ENCODE measurements around the gene AUNIP. TPM values are rescaled to one million over a fixed set of nuclear protein-coding genes. Genes with fewer than 3 reads are reported as not detected.

The AUNIP gene
- total RNA-seq, 1 donor from 2014 or later: 1.6 TPM

DNA sequence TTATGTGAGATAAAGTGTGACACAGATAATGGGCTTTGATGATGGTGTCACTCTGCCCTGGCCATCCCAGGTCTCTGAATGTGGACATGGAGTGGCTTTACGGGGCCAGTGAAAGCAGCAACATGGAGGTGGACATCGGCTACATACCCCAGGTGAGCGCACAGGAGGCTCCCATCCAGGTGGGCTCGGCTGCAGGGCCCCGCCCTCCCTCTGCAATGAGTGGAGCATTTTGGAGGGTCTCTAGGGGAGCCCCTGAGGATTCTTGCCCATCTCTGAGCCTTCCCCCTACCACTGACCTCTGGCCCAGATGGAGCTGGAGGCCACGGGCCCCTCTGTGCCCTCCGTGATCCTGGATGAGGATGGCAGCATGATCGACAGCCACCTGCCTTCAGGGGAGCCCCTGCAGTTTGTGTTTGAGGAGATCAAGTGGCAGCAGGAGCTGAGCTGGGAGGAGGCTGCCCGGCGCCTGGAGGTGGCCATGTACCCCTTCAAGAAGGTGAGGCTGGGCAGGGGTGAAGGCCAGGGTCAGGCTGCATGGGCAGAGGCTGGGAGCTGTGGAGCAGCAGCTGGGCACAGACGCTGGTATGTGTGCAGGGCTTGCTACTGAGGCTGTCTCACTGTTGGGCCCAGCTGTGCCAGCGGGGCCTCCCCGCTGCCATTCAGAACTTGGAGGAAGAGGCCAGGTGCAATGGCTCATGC lies 47.7 kb downstream of the AUNIP start:
- no peak for DNase-seq (ENCODE audit: extremely low read depth, low read depth, low spot score)

DNA sequence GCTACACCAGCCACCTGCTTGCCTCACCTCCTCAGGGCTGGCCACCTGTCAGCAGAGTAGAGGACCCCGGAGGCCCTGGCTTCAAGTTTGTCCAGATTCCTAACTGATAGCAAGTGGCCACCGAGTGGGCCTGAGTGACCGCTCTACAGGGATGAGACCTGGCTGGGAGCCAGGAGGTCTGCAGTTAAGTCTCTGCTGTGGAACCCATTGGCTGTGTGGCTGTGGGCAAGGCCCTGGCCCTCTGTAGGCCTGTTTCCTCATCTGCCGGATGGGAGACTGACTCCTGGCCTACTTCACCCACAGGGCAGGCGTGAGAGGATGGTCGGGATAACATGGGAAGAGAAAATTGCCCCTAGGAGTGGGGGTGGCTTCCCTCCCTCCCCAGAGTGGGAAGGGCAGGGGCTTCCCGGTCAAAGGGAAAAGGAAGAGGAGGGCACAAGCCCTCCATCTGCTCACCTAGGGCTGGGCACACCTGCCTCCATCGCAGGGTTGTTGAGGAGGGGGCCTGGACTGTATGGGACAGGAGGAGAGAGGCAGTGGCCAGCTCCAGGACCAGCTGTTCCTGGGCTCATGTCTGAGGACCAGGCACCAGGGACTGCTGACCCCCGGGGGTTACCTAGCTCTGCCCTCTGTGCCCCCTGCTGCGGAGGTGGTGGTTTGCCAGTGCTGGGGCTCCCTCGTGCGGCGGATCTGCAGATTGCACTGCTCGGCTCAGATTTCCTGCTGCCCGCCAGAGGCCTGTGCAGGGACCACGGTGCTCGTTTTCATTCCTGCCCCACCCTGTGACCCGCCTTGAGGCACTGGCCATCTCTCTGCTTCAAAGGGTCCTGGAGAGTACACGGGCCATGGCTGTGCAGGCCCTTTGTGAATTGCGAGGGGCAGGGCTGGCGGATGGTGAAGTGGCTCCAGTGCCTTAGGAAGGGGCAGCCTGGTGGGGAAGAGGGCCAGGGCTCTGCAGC lies 48.6 kb downstream of the AUNIP start:
- no peak for DNase-seq (ENCODE audit: extremely low read depth, low read depth, low spot score)

DNA sequence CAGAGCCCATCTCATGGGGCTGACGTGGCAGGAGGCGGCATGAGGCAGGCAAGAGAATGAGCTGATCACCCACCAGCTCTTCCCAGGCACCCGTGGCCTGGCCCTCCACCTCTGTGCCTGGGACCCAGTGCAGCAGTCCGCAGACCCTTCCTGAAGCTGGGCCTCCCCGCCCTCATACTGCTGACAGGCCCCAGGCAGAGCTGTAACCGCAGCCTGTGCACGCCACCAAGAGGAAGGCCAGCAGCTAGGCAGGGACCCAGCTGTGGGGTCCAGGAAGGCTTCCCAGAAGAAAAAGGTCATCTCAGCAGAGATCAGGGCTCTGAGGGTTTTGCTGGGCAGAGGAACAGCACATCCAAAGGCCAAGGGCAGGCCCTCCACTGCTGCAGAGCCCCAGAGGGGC lies 49.3 kb downstream of the AUNIP start:
- DNase-seq (ENCODE audit: extremely low read depth, low read depth, low spot score): no peak

DNA sequence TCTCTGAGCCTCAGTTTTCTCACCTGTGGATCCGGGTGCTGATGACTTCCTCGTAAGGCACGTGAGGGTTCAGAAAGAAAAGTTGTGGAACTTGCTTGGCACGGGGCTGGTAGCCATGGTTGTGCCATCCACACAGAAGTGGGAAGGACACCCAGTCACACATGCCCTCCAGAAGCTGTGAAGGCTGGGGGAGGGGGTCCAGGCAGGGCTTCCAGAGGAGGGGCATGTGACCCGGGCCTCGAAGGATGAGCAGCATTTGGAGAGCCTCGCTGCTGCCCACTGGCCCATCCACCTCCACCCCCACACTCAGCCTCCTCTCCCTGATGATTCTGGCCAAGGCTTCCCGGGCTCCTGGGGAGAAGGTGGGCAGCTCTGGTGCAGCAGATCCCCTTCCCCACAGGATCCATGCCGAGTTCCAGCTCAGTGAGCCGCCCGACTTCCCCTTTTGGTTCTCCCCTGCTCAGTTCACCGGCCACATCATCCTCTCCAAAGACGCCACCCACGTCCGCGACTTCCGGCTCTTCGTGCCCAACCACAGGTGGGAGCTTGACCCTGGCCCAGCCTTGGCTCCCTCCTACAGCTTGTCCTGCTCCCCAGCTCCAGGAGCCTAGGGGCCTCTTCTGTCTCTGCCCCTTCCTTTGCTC lies 49.9 kb downstream of the AUNIP start:
- no peak for DNase-seq (ENCODE audit: extremely low read depth, low read depth, low spot score)

DNA sequence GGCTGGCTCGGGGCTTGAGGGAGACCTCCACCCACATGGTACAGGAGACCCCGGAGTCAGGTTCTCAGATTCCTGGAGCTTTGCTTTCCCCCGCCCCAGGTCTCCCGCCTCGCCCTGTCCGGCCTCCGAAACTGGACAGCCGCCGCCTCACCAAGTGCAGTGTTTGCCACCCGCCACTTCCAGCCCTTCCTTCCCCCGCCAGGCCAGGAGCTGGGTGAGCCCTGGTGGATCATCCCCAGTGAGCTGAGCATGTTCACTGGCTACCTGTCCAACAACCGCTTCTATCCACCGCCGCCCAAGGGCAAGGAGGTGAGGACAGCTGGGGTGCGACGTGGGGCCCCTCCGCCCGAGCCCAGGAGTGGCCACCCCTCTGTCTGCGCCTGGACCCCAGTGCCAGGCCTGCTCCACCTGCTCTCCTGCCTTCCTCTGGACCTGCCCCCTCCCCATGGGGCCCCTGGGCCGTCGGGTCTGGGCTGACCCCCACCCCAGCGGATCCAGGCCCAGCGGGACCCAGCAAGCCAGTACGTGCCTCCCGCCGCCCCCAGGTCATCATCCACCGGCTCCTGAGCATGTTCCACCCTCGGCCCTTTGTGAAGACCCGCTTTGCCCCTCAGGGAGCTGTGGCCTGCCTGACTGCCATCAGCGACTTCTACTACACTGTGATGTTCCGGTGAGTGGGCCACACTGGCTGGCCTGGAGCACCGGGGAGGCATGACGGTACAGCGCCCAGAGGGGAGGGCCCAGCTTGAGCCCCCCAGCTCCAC lies 50.6 kb downstream of the AUNIP start:
- DNase-seq (ENCODE audit: extremely low read depth, low read depth, low spot score): no peak

DNA sequence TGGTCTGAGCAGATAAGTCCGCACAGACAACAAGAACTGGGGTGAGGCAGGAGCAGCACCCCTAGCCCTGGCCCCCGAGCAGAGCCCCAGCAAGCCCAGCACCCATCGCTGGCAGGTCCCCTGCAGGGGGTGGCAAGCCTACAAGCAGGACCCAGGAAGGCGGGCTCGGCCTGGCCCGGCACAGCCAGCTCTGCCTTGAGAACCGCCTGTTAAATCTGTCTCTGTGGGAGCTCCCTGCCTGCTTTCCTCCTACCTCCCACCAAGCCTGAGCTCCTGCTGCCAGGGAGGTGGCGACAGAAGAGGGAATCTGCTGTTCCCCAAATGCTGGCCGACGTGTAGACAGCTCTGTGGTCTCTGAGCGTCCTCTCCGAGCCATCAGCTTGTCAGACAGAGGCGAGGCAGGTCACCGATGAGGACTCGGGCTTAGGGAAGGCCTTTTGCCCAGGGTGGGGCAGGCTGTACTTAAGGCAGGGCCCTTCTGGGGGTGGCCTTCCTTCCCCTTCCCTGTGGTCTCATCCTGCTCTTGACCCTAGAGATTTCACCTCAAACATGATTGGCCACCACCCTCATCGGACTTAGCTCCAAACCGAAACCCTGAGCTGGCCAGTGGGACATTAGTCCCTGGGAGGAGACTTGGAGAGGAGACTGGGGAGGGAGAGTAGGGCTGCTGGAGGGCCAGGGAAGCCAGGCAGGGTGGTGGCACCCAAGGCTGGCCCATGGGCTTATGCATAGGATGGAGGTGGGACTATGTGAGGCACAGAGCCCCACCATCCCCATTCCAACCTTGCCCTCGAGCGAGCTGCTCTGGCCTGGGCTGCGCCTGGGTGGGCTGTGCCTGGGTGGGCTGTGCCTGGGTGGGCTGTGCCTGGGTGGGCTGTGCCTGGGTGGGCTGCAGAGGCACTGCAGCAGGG lies 51.5 kb downstream of the AUNIP start:
- no peak for DNase-seq (ENCODE audit: extremely low read depth, low read depth, low spot score)

DNA sequence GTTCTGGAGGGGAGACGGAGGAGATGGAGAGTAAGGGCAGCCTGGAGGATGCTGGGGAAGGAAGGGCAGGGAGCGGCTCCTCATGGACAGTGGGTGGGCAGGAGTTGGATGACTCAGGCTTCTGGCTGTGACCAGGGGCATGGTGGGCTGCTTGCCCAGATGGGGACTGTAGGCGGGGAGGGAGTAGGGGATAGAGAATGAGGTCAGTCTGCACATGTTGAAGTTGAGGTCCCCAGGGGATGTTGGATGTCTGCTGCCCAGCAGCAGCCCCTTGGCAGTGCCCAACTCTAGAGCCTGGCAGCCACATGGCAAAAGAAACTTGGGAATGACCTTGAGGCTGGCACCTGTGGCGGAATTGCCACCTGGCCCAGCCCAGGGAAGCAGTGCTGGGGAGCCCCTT lies 52.8 kb downstream of the AUNIP start:
- no peak for DNase-seq (ENCODE audit: extremely low read depth, low read depth, low spot score)

DNA sequence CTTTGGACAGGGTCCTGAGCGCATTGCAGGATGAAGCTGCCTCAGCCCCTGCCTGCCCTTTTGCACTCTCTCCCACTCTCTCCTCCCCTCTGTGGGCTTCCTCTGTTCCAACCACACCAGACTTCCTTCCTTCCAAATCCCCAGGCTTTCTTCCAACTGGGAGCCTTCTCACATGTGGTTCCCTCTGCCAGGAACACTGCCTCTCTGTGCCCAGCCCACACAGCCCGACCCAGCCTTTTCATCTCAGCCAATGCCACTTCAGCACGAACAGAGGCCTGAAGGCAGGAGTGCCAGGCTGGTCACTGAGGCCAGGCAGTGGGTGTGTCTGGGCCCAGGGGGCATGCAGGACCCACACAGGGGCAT lies 53.4 kb downstream of the AUNIP start:
- DNase-seq (ENCODE audit: extremely low read depth, low read depth, low spot score): no peak

DNA sequence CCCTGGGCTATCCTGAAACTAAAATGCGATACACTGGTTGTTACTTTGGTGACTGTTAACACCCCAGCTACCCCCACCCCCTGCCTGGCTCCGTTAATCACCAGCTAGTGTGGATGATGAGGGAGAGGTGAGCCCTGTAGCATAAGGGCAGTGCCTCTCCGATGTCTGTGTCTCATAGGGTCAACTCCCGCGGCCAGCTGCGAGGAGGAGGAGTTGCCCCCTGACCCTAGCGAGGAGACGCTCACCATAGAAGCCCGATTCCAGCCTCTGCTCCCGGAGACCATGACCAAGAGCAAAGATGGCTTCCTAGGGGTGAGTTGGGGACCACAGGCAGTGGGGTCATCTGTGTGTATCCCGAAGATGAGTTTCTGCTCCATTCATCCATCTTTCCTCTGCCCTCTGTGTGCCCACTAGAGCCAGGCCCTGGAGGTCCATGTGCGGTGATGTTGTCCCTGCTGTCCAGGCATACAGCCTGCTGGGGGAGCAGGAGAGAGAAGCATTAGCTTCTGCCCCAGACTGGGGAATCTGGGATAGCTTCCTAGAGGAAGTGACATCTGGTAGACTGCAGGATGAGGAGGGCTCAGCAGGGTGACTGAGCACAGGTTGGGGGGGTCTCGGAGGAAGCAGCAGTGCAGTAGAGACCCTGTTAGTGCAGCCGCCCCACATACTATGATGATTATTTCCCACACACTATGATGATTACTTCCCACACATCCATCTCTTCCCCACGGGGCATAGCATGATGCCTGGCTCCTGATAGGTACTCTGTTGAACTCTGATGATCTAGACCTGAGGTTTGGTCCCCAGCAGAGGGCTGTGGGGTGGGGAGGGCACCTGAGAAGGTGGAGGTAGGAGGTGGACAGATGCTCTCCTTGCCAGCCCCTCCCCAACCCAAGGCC lies 54.0 kb downstream of the AUNIP start:
- DNase-seq (ENCODE audit: extremely low read depth, low read depth, low spot score): no peak

DNA sequence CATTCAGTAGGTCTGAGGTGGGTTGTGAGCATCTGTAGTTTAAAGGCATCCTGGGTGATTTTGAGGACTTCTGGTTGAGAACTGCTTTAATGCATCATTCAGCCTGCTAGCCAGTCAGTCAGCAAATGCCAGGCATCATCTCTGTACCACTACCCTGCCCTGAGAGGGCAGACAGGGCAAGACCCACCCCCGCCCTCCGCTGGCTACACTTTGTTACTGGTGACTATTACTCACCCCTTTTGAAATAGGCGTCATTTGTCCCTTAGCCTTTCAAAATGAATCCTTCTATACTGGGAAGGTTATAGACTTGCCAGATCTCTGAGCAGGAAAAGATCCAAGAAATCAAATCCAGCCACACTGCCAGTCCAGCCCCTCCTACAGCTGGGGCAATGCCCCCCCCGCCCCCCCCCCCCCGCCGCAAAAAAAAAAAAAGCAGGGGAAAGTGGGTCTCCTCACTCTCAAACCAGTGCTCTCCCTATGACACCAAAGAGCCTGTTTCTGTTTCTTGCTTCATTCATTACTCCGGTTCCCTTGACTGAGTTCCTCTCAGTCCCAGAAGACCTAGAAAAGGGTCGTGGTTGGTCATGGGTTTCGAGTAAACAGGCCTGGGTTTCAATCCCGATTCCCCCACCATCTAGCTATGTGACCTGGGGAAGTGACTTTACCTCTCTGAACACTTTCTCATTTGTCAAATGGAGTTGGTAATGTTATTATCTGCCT lies 54.9 kb downstream of the AUNIP start:
- no peak for DNase-seq (ENCODE audit: extremely low read depth, low read depth, low spot score)

DNA sequence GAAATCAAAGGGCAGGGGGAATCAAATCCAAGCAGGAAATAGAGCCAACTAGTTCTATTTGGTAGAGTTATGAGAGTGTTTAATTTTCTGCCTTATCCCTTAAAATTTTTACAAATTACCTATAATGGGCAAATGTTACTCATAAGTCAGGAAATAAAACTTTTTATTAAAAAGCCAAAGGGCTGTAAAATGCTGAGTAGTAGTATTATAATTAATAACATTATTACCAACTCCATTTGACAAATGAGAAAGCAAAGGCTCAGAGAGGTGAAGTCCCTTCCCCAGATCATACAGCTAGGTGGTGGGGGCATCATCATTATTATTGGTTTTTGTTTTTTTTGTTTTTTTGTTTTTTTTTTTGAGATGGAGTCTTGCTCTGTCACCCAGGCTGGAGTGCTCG lies 55.9 kb downstream of the AUNIP start:
- DNase-seq (ENCODE audit: extremely low read depth, low read depth, low spot score): no peak

DNA sequence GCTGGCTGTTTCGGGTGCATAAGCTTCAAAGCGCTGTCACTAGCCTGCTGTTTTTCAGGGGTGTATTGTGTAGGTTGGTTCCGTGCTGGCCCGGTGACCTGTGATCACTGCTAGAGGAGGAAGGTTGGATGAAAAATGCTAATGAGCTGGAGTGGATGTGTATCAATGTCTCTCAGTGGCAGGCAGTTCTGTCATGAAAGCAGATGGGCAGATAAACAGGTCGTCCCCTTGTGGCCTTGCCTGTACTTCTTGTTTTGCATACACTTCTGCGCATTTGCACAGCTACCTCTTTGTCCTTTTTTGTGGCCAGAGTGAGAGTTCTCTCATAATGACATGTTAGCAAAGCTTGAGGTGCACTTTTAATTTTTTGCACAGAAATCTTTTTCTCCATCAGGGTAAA lies 56.3 kb downstream of the AUNIP start:
- no peak for DNase-seq (ENCODE audit: extremely low read depth, low read depth, low spot score)

DNA sequence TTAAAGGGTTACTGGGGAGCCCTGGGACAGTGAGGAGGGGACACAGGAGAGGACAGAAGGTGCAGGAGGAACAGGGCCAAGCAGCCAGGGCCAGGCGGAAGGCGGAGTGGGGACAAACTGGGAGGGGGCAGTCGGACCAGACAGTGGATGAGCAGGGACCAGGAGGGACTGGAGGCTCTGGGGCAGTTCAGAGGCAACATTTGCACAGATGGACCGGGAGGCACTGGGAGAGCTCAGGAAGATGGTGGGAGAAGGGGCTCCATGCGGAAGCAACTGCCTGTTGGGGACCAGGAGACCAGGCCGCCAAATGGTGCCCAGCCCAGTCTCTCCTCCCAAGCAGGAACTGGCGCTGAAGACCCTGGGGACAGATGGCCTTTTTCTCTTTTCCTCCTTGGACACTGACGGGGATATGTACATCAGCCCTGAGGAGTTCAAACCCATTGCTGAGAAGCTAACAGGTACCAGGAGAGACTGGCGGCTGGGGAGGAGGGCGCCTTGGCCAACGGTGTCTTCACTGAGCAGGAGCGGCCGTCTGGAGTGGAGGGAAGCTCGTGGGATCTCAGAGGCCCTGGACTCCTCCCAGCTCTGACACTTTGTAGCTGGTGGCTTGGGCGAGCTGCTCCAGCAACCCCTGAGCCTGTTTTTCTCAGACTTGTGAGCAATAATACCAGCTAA lies 58.4 kb downstream of the AUNIP start:
- no peak for DNase-seq (ENCODE audit: extremely low read depth, low read depth, low spot score)

DNA sequence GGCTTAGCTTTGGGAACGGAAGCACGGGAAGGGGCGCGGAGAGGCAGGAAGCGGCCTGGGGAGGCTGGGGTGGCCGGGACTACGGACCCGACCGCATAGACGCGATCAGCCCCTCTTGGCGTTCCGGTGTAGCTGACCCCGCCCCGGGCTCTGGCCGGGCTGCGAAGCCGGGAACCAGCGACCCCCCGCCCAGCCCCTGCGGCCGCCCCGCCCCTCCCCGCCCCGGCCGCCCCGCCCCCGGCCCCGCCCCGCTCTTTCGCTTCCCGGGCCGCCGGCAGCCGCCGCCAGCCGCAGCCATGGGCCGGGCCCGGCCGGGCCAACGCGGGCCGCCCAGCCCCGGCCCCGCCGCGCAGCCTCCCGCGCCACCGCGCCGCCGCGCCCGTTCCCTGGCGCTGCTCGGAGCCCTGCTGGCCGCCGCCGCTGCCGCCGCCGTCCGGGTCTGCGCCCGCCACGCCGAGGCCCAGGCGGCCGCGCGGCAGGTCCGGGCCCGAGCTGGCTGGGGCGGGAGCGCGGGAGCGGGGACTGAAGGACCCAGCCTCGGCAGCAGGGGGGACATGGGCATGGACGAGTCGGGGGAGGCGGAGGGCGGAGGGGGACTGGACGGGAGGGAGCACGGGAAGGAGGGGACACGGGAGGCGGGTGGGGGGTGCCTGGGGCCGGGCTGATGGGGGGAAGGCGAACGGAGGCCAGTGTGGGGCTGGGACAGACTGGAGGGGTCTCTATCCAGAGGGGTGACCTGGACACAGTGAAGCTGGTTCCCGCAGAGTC lies 59.1 kb downstream of the AUNIP start, which contains the start of gene SELENON:
Gene SELENON (plus strand): TSS at position 259 of the 768 bp plus-strand sequence. CDS start 38 bp downstream, at position 297.
- no peak for DNase-seq (ENCODE audit: extremely low read depth, low read depth, low spot score)

DNA sequence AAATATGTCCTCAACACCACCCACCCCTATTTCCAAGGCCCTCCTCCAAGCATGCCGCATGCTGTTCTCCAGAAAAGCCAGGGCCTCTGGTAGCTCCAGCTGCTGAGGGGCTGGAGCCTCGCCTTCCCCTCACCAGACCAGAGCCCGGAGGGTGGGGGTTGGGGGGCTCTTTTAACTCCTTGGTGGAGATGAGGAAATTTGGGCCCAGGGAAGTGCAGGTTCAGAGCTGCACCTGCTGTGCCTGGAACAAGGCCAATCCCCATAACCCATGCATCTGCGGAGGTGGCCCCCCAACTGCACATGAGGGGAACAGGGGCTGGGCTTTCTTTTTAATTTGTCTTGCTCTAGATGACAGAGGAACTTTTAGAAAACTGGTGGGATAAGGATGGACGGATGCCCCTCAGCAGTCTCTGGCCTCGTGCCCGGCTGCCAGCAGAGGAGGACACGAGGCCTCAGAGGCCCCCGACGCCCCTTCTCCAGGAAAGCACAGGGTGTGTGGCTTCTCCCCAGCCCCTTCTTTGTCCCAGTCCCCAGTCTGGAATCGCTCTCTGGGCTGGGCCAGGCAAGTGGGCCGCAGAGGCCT lies 59.8 kb downstream of the AUNIP start:
- no peak for DNase-seq (ENCODE audit: extremely low read depth, low read depth, low spot score)

DNA sequence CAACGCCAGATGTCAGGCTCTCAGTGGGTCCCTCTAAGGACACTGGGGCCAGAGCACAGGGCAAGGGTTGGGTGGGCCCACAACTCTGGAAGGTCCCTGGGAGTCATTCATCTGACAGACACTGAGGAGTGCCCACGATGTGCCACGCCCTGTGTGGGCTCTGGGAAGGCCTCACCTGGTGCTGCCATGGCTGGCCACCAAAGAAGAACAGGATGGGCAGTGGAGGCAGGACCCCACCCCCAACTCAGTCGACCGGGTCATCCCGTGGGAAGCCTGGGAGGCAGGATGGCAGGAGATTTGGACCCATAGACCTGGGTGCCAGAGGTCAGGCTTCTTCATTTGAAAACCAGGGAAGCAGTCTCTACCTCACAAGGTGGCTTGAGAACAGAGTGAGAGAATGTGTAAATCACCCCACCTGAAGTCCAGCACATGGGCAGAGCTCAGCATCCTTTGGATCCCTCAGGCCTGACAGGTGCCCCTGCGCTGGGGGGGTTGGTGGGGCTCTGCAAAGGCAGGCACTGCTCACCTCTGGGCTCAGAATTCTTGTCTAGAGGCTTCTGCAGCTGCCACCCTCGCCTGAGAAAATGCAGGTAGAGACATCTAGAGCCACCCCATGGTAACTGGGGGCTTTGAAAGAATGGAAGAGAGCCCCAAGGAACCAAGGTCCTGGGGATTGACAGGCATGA lies 60.4 kb downstream of the AUNIP start:
- DNase-seq (ENCODE audit: extremely low read depth, low read depth, low spot score): no peak

Measured in glomerular endothelial cell (primary cell).